ENCODE measurements around the gene SLC8A3. TPM values are rescaled to one million over a fixed set of nuclear protein-coding genes. Genes with fewer than 3 reads are reported as not detected.

SLC8A3 gene
- total RNA-seq, 2 donors from 2014 or later: 0.20 to 2.2 TPM

- Mint-ChIP-seq H3K36me3 (ENCODE audit: low read depth) (peaks cover 6% of the 10 kb centered on the region), H3K27me3 (peaks cover 58% of the 10 kb centered on the region), H3K4me1 (peaks cover 13% of the 10 kb centered on the region), H3K27ac (peak overlapping the region; percentile 16), H3K4me3 (peak overlapping the region; percentile 58)
- no peaks in the 10 kb centered on the region for H3K9me3 ChIP-seq (ENCODE audit: control insufficient read depth, low read length, poor library complexity, severe bottlenecking)
- DNase-seq: no peak
- ATAC-seq: no peak
These were observed 170.0 kb downstream of the SLC8A3 start for GRCh38 chr14:70018713-70019211.

- Mint-ChIP-seq H3K36me3 (ENCODE audit: low read depth) (peaks cover 6% of the 10 kb centered on the region), H3K4me1 (peaks cover 13% of the 10 kb centered on the region), H3K27me3 (peaks cover 59% of the 10 kb centered on the region), H3K27ac (no peak overlapping the region), H3K4me3 (peak overlapping the region; percentile 58)
- no peak for ATAC-seq
- no peak for DNase-seq
- no peaks in the 10 kb centered on the region for H3K9me3 ChIP-seq (ENCODE audit: control insufficient read depth, low read length, poor library complexity, severe bottlenecking)
These were observed 170.5 kb downstream of the SLC8A3 start for GRCh38 chr14:70018230-70018629.

- H3K9me3 ChIP-seq (ENCODE audit: control insufficient read depth, low read length, poor library complexity, severe bottlenecking): no peaks in the 10 kb centered on the region
- Mint-ChIP-seq H3K27ac (no peak overlapping the region), H3K27me3 (peaks cover 50% of the 10 kb centered on the region), H3K4me1 (peaks cover 13% of the 10 kb centered on the region), H3K4me3 (no peak overlapping the region), H3K36me3 (ENCODE audit: low read depth) (peaks cover 6% of the 10 kb centered on the region)
- no peak for DNase-seq
- ATAC-seq: no peak
These were observed 174.2 kb downstream of the SLC8A3 start for GRCh38 chr14:70014406-70015095.

GRCh38 chr14:70013271-70013873 is 175.4 kb downstream of the SLC8A3 start:
- DNase-seq: no peak
- H3K27me3 Mint-ChIP-seq: peaks cover 50% of the 10 kb centered on the region
- no peaks in the 10 kb centered on the region for H3K9me3 ChIP-seq (ENCODE audit: control insufficient read depth, low read length, poor library complexity, severe bottlenecking)
- peaks cover 6% of the 10 kb centered on the region for H3K36me3 Mint-ChIP-seq (ENCODE audit: low read depth)
- ATAC-seq: no peak
- no peak overlapping the region for H3K27ac Mint-ChIP-seq
- H3K4me1 Mint-ChIP-seq: peaks cover 7% of the 10 kb centered on the region
- H3K4me3 Mint-ChIP-seq: no peak overlapping the region

- H3K9me3 ChIP-seq (ENCODE audit: control insufficient read depth, low read length, poor library complexity, severe bottlenecking): no peaks in the 10 kb centered on the region
- H3K4me1 Mint-ChIP-seq: peaks cover 3% of the 10 kb centered on the region
- peaks cover 39% of the 10 kb centered on the region for H3K27me3 Mint-ChIP-seq
- DNase-seq (no peak), ATAC-seq (no peak)
- H3K4me3 Mint-ChIP-seq: no peak overlapping the region
- H3K27ac Mint-ChIP-seq: no peak overlapping the region
- H3K36me3 Mint-ChIP-seq (ENCODE audit: low read depth): peaks cover 7% of the 10 kb centered on the region
These were observed 177.0 kb downstream of the SLC8A3 start for GRCh38 chr14:70011708-70012107.

- peaks cover 3% of the 10 kb centered on the region for H3K4me1 Mint-ChIP-seq
- no peak overlapping the region for H3K27ac Mint-ChIP-seq
- no peaks in the 10 kb centered on the region for H3K9me3 ChIP-seq (ENCODE audit: control insufficient read depth, low read length, poor library complexity, severe bottlenecking)
- H3K36me3 Mint-ChIP-seq (ENCODE audit: low read depth): peaks cover 7% of the 10 kb centered on the region
- H3K27me3 Mint-ChIP-seq: peaks cover 38% of the 10 kb centered on the region
- DNase-seq (no peak), ATAC-seq (no peak)
- H3K4me3 Mint-ChIP-seq: no peak overlapping the region
These were observed 177.7 kb downstream of the SLC8A3 start for GRCh38 chr14:70011098-70011497.

GRCh38 chr14:70009961-70010360 is 178.8 kb downstream of the SLC8A3 start:
- DNase-seq (no peak), ATAC-seq (no peak)
- H3K4me3 Mint-ChIP-seq: no peak overlapping the region
- peaks cover 2% of the 10 kb centered on the region for H3K36me3 Mint-ChIP-seq (ENCODE audit: low read depth)
- H3K9me3 ChIP-seq (ENCODE audit: control insufficient read depth, low read length, poor library complexity, severe bottlenecking): no peaks in the 10 kb centered on the region
- no peak overlapping the region for H3K27ac Mint-ChIP-seq
- peaks cover 3% of the 10 kb centered on the region for H3K4me1 Mint-ChIP-seq
- H3K27me3 Mint-ChIP-seq: peaks cover 36% of the 10 kb centered on the region

- peaks cover 5% of the 10 kb centered on the region for H3K4me1 Mint-ChIP-seq
- DNase-seq: no peak
- ATAC-seq: no peak
- H3K27ac Mint-ChIP-seq: no peak overlapping the region
- peaks cover 2% of the 10 kb centered on the region for H3K36me3 Mint-ChIP-seq (ENCODE audit: low read depth)
- H3K9me3 ChIP-seq (ENCODE audit: control insufficient read depth, low read length, poor library complexity, severe bottlenecking): no peaks in the 10 kb centered on the region
- H3K27me3 Mint-ChIP-seq: peaks cover 34% of the 10 kb centered on the region
- H3K4me3 Mint-ChIP-seq: no peak overlapping the region
These were observed 180.2 kb downstream of the SLC8A3 start for GRCh38 chr14:70008284-70009262.

GRCh38 chr14:70006699-70007098 is 182.1 kb downstream of the SLC8A3 start:
- Mint-ChIP-seq H3K4me1 (peaks cover 5% of the 10 kb centered on the region), H3K27ac (no peak overlapping the region), H3K36me3 (ENCODE audit: low read depth) (peaks cover 2% of the 10 kb centered on the region), H3K27me3 (peaks cover 37% of the 10 kb centered on the region), H3K4me3 (no peak overlapping the region)
- ATAC-seq (no peak), DNase-seq (no peak)
- H3K9me3 ChIP-seq (ENCODE audit: control insufficient read depth, low read length, poor library complexity, severe bottlenecking): no peaks in the 10 kb centered on the region

- Mint-ChIP-seq H3K27me3 (peaks cover 49% of the 10 kb centered on the region), H3K4me1 (peaks cover 5% of the 10 kb centered on the region), H3K4me3 (no peak overlapping the region), H3K36me3 (ENCODE audit: low read depth) (peaks cover 2% of the 10 kb centered on the region), H3K27ac (no peak overlapping the region)
- ATAC-seq (no peak), DNase-seq (no peak)
- H3K9me3 ChIP-seq (ENCODE audit: control insufficient read depth, low read length, poor library complexity, severe bottlenecking): no peaks in the 10 kb centered on the region
These were observed 183.4 kb downstream of the SLC8A3 start for GRCh38 chr14:70005281-70005805.

GRCh38 chr14:70004791-70005190 is 184.0 kb downstream of the SLC8A3 start:
- Mint-ChIP-seq H3K4me1 (peaks cover 5% of the 10 kb centered on the region), H3K27ac (no peak overlapping the region), H3K4me3 (no peak overlapping the region), H3K36me3 (ENCODE audit: low read depth) (peaks cover 2% of the 10 kb centered on the region), H3K27me3 (peaks cover 55% of the 10 kb centered on the region)
- H3K9me3 ChIP-seq (ENCODE audit: control insufficient read depth, low read length, poor library complexity, severe bottlenecking): no peaks in the 10 kb centered on the region
- DNase-seq (no peak), ATAC-seq (no peak)

GRCh38 chr14:70002589-70003346 is 186.0 kb downstream of the SLC8A3 start:
- H3K27me3 Mint-ChIP-seq: peaks cover 70% of the 10 kb centered on the region
- no peaks in the 10 kb centered on the region for H3K9me3 ChIP-seq (ENCODE audit: control insufficient read depth, low read length, poor library complexity, severe bottlenecking)
- DNase-seq (no peak), ATAC-seq (no peak)
- H3K4me3 Mint-ChIP-seq: no peak overlapping the region
- H3K27ac Mint-ChIP-seq: no peak overlapping the region
- H3K4me1 Mint-ChIP-seq: peaks cover 7% of the 10 kb centered on the region
- peaks cover 2% of the 10 kb centered on the region for H3K36me3 Mint-ChIP-seq (ENCODE audit: low read depth)
